HEK293 (cell line): ENCODE data around the gene FILIP1L.

Source experiments
- CTCF ChIA-PET: fragments of 350-600 bp; formaldehyde crosslinking; extraction: SDS; loops from one replicate; lab custom pipeline; 2021; ENCODE audit warnings: antibody characterized with exemption; lab: Yijun Ruan, JAX
- POLR2A ChIA-PET: fragments of 300-600 bp; formaldehyde crosslinking; extraction: SDS; loops from one replicate; lab custom pipeline; 2020; ENCODE audit warnings: antibody characterized with exemption, inconsistent platforms; lab: Yijun Ruan, JAX
- H3K27ac ChIP-seq: fragments of 200-500 bp; sonication (Bioruptor generic); 2 replicates; pipeline ENCODE4 v1.5.1; 2014; ENCODE audit warnings: low read depth, low read length, control low read depth, inconsistent platforms; ENCODE audit errors: extremely low read depth
- H3K36me3 ChIP-seq, 2 experiments: fragments of 200-500 bp in 1 of 2; sonication (Bioruptor generic) in 1 of 2; 1 replicate in 1 of 2; 2 replicates in 1 of 2; pipeline ENCODE4 v1.5.1; 2014 to 2017; ENCODE audit warnings: inconsistent platforms in 2 of 2, low read length in 2 of 2; ENCODE audit not compliant: control insufficient read depth in 2 of 2, insufficient read depth in 1 of 2
- H3K4me1 ChIP-seq: fragments of 200-500 bp; sonication (Bioruptor generic); 2 replicates; pipeline ENCODE4 v1.5.1; 2014; ENCODE audit warnings: mild to moderate bottlenecking, low read length, inconsistent platforms; ENCODE audit not compliant: control insufficient read depth, insufficient read depth
- H3K4me3 ChIP-seq: 2 replicates; pipeline ENCODE4 v1.5.1; 2011; ENCODE audit warnings: low read depth, mild to moderate bottlenecking, control low read depth, low read length, moderate library complexity
- H3K9me3 ChIP-seq: fragments of 200-500 bp; sonication (Bioruptor generic); 2 replicates; pipeline ENCODE4 v1.5.1; 2014; ENCODE audit warnings: low read depth, low read length, inconsistent platforms; ENCODE audit not compliant: control insufficient read depth, insufficient read depth
- BCL6B ChIP-seq: fragments of 450-650 bp; formaldehyde crosslinking; IDR thresholded peaks from 2 replicates; pipeline ENCODE4 v1.5.1; 2017; ENCODE audit warnings: missing biosample characterization, missing genetic modification characterization
- GLI2 ChIP-seq: fragments of 450-650 bp; formaldehyde crosslinking; IDR thresholded peaks from 2 replicates; pipeline ENCODE4; 2017; ENCODE audit warnings: missing biosample characterization, missing genetic modification characterization, low read depth, borderline replicate concordance
- HIC1 ChIP-seq: fragments of 450-650 bp; formaldehyde crosslinking; IDR thresholded peaks from 2 replicates; pipeline ENCODE4 v1.5.1; 2016; ENCODE audit warnings: missing biosample characterization, missing genetic modification characterization
- KLF10 ChIP-seq: fragments of 450-650 bp; IDR thresholded peaks from 2 replicates; pipeline ENCODE4 v1.5.1; 2018; ENCODE audit warnings: missing biosample characterization, mild to moderate bottlenecking, missing genetic modification characterization
- OSR2 ChIP-seq: fragments of 450-650 bp; formaldehyde crosslinking; IDR thresholded peaks from 2 replicates; pipeline ENCODE4 v1.5.1; 2016; ENCODE audit warnings: missing biosample characterization, missing genetic modification characterization
- PRDM4 ChIP-seq: fragments of 450-650 bp; formaldehyde crosslinking; IDR thresholded peaks from 2 replicates; pipeline ENCODE4 v1.5.1; 2017; ENCODE audit warnings: missing biosample characterization, missing genetic modification characterization
- PRDM6 ChIP-seq: fragments of 450-650 bp; formaldehyde crosslinking; IDR thresholded peaks from 2 replicates; pipeline ENCODE4 v1.5.1; 2017; ENCODE audit warnings: missing biosample characterization, missing genetic modification characterization
- TSHZ1 ChIP-seq: fragments of 450-650 bp; formaldehyde crosslinking; IDR thresholded peaks from 2 replicates; pipeline ENCODE4 v1.5.1; 2016; ENCODE audit warnings: missing biosample characterization, missing genetic modification characterization, borderline replicate concordance
- WT1 ChIP-seq: fragments of 450-650 bp; formaldehyde crosslinking; IDR thresholded peaks from 2 replicates; pipeline ENCODE4 v1.5.1; 2016; ENCODE audit warnings: missing biosample characterization, missing genetic modification characterization
- ZNF132 ChIP-seq: fragments of 450-650 bp; formaldehyde crosslinking; IDR thresholded peaks from 2 replicates; pipeline ENCODE4 v1.5.1; 2017; ENCODE audit warnings: missing biosample characterization, missing genetic modification characterization, borderline replicate concordance
- ZNF16 ChIP-seq: fragments of 450-650 bp; formaldehyde crosslinking; IDR thresholded peaks from 2 replicates; pipeline ENCODE4 v1.5.1; 2016; ENCODE audit warnings: low read depth, missing biosample characterization, missing genetic modification characterization
- ZNF214 ChIP-seq: fragments of 450-650 bp; formaldehyde crosslinking; IDR thresholded peaks from 2 replicates; pipeline ENCODE4 v1.5.1; 2017; ENCODE audit warnings: missing biosample characterization, mild to moderate bottlenecking, missing genetic modification characterization, borderline replicate concordance
- ZNF366 ChIP-seq: fragments of 450-650 bp; formaldehyde crosslinking; conservative IDR thresholded peaks from 2 replicates; pipeline ENCODE4 v1.5.1; 2016; ENCODE audit warnings: missing biosample characterization, missing genetic modification characterization
- ZNF394 ChIP-seq: fragments of 450-650 bp; formaldehyde crosslinking; IDR thresholded peaks from 2 replicates; pipeline ENCODE4 v1.5.1; 2016; ENCODE audit warnings: missing biosample characterization, missing genetic modification characterization, mild to moderate bottlenecking, moderate library complexity, borderline replicate concordance
- ZNF433 ChIP-seq: fragments of 450-650 bp; formaldehyde crosslinking; IDR thresholded peaks from 2 replicates; pipeline ENCODE4 v1.5.1; 2016; ENCODE audit warnings: missing biosample characterization, missing genetic modification characterization, low read depth
- ZNF501 ChIP-seq: fragments of 450-650 bp; formaldehyde crosslinking; IDR thresholded peaks from 2 replicates; pipeline ENCODE4 v1.5.1; 2016; ENCODE audit warnings: missing biosample characterization, missing genetic modification characterization
- ZNF558 ChIP-seq: fragments of 450-650 bp; formaldehyde crosslinking; IDR thresholded peaks from 2 replicates; pipeline ENCODE4 v1.5.1; 2016; ENCODE audit warnings: missing biosample characterization, missing genetic modification characterization
- ZNF629 ChIP-seq: fragments of 450-650 bp; formaldehyde crosslinking; IDR thresholded peaks from 2 replicates; pipeline ENCODE4 v1.5.1; 2017; ENCODE audit warnings: missing biosample characterization, missing genetic modification characterization
- ZNF639 ChIP-seq: fragments of 450-650 bp; formaldehyde crosslinking; IDR thresholded peaks from 2 replicates; pipeline ENCODE4 v1.5.1; 2016; ENCODE audit warnings: missing biosample characterization, missing genetic modification characterization
- ZNF660 ChIP-seq: fragments of 450-650 bp; IDR thresholded peaks from 2 replicates; pipeline ENCODE4 v1.5.1; 2018; ENCODE audit warnings: missing biosample characterization, mild to moderate bottlenecking, missing genetic modification characterization
- ZNF843 ChIP-seq: fragments of 450-650 bp; formaldehyde crosslinking; IDR thresholded peaks from 2 replicates; pipeline ENCODE4 v1.5.1; 2016; ENCODE audit warnings: missing biosample characterization, missing genetic modification characterization

FILIP1L gene

GRCh38 chr3:99901200-99901926 lies 212.9 kb downstream of the FILIP1L start:
- CTCF ChIA-PET = interaction anchor here (0.6 kb wide), 1 partner anchor 56 kb away, joined by 4 read pairs; no protein-coding TSS in a partner anchor
- POLR2A ChIA-PET = no interaction called here
- no peak for TF ChIP-seq ZNF433 (tag by site-specific recombination)
- peak; percentile 65; the same call in 1 of the 2 replicates for TF ChIP-seq ZNF629 (tag by site-specific recombination)
- TF ChIP-seq ZNF843 (tag by site-specific recombination) = 0 out of 2 replicates have a peak, but pooled peaks have one; percentile 50
- peak; percentile 31; the same call in 1 of the 2 replicates for TF ChIP-seq ZNF394 (tag by site-specific recombination)
- TF ChIP-seq ZNF16 (tag by site-specific recombination) = no peak
- TF ChIP-seq PRDM4 (tag by site-specific recombination) = 0 out of 2 replicates have a peak, but pooled peaks have one; percentile 37
- 0 out of 2 replicates have a peak, but pooled peaks have one; percentile 10 for TF ChIP-seq ZNF214
- 0 out of 2 replicates have a peak, but pooled peaks have one; percentile 28 for TF ChIP-seq ZNF660
- TF ChIP-seq ZNF132 (tag by site-specific recombination) = no peak
- TF ChIP-seq PRDM6 = peak; percentile 95
- TF ChIP-seq KLF10 (tag by site-specific recombination) = 0 out of 2 replicates have a peak, but pooled peaks have one; percentile 27
- TF ChIP-seq BCL6B = peak; percentile 53
- peak; percentile 49 for TF ChIP-seq OSR2 (tag by site-specific recombination)
- 0 out of 2 replicates have a peak, but pooled peaks have one; percentile 33 for TF ChIP-seq TSHZ1 (tag by site-specific recombination)
- TF ChIP-seq GLI2 (tag by site-specific recombination) = peak; percentile 72
- 0 out of 2 replicates have a peak, but pooled peaks have one; percentile 25 for TF ChIP-seq ZNF558 (tag by site-specific recombination)
- peak; percentile 15; the same call in 1 of the 2 replicates for TF ChIP-seq ZNF639 (tag by site-specific recombination)
- TF ChIP-seq WT1 = peak; percentile 39; the same call in 1 of the 2 replicates
- peak; percentile 93 for TF ChIP-seq ZNF366 (tag by site-specific recombination)
- no peak for TF ChIP-seq ZNF501 (tag by site-specific recombination)
- peak; percentile 65; the same call in 1 of the 2 replicates for TF ChIP-seq HIC1

More at GRCh38 chr3:99901200-99901926, 212.9 kb downstream of the FILIP1L start:
- Histone ChIP-seq H3K4me3 (no peak overlapping the region), H3K4me1 (peaks cover 6% of the 10 kb centered on the region), H3K36me3 (no peaks in the 10 kb centered on the region), H3K27ac (no peak overlapping the region), H3K9me3 (no peaks in the 10 kb centered on the region)
